Activated naive CD4-positive, alpha-beta T cell treated with anti-CD3 and anti-CD28 coated beads, Interleukin-2, amount 10 ng/mL, durations not matched to agents 7 days and 5 days (primary cell): ENCODE measurements around the gene COIL.
"Not testable (repeated sequence)": the region's sequence is repeated elsewhere in the genome, so short reads cannot be mapped to it uniquely, and the experiment has no call there.

Source experiments
- CTCF ChIA-PET: fragments of 350-600 bp; sonication (Branson Sonifier 250); formaldehyde crosslinking; loops from one replicate; lab custom pipeline; 2021; ENCODE audit warnings: antibody characterized with exemption; lab: Charles Lee
- DNase-seq: peaks from one replicate; pipeline ENCODE4 v3.0.0-alpha.2; 2020
- H3K27ac Mint-ChIP-seq: one replicate; pipeline ENCODE4 v1.8.0; 2021; ENCODE audit warnings: mild to moderate bottlenecking, moderate library complexity, mixed read lengths
- H3K27me3 Mint-ChIP-seq: one replicate; pipeline ENCODE4 v1.8.0; 2021; ENCODE audit warnings: mild to moderate bottlenecking, mixed read lengths
- H3K36me3 Mint-ChIP-seq: one replicate; pipeline ENCODE4 v1.8.0; 2021; ENCODE audit warnings: mixed read lengths
- H3K4me1 Mint-ChIP-seq: one replicate; pipeline ENCODE4 v1.8.0; 2021; ENCODE audit warnings: mixed read lengths
- H3K4me3 Mint-ChIP-seq: one replicate; pipeline ENCODE4 v1.8.0; 2021; ENCODE audit warnings: mild to moderate bottlenecking, moderate library complexity, mixed read lengths
- H3K9me3 Mint-ChIP-seq: one replicate; pipeline ENCODE4 v1.8.0; 2021; ENCODE audit warnings: mixed read lengths

COIL gene

GRCh38 chr17:56972111-56972730 lies 11.4 kb upstream of the COIL start:
- DNase-seq: no peak
- peaks cover 7% of the 10 kb centered on the region for H3K4me1 Mint-ChIP-seq
- peaks cover 41% of the 10 kb centered on the region for H3K27me3 Mint-ChIP-seq
- H3K27ac Mint-ChIP-seq: no peak overlapping the region
- CTCF ChIA-PET: no interaction called here
- no peaks in the 10 kb centered on the region for H3K36me3 Mint-ChIP-seq
- no peaks in the 10 kb centered on the region for H3K9me3 Mint-ChIP-seq
- no peak overlapping the region for H3K4me3 Mint-ChIP-seq

GRCh38 chr17:56970974-56971373 lies 10.1 kb upstream of the COIL start:
- Mint-ChIP-seq H3K4me3 (no peak overlapping the region), H3K27me3 (peaks cover 30% of the 10 kb centered on the region), H3K36me3 (no peaks in the 10 kb centered on the region), H3K9me3 (no peaks in the 10 kb centered on the region), H3K27ac (no peak overlapping the region), H3K4me1 (no peaks in the 10 kb centered on the region)
- CTCF ChIA-PET: no interaction called here
- no peak for DNase-seq

GRCh38 chr17:56966338-56966737 lies 5.5 kb upstream of the COIL start:
- H3K9me3 Mint-ChIP-seq: no peaks in the 10 kb centered on the region
- H3K27ac Mint-ChIP-seq: no peak overlapping the region
- no peak for DNase-seq
- peaks cover 2% of the 10 kb centered on the region for H3K4me1 Mint-ChIP-seq
- peaks cover 17% of the 10 kb centered on the region for H3K27me3 Mint-ChIP-seq
- H3K4me3 Mint-ChIP-seq: no peak overlapping the region
- H3K36me3 Mint-ChIP-seq: no peaks in the 10 kb centered on the region
- CTCF ChIA-PET: no interaction called here

- CTCF ChIA-PET, H3K4me1 Mint-ChIP-seq, H3K27ac Mint-ChIP-seq: not testable (repeated sequence)
Measured at GRCh38 chr17:56965681-56966080, 4.8 kb upstream of the COIL start.

GRCh38 chr17:56965241-56965640 lies 4.4 kb upstream of the COIL start:
- CTCF ChIA-PET, H3K4me3 Mint-ChIP-seq, DNase-seq, H3K36me3 Mint-ChIP-seq, H3K27ac Mint-ChIP-seq, H3K9me3 Mint-ChIP-seq, H3K4me1 Mint-ChIP-seq: not testable (repeated sequence)
- H3K27me3 Mint-ChIP-seq: peaks cover 15% of the 10 kb centered on the region

More at GRCh38 chr17:56965681-56966080, 4.8 kb upstream of the COIL start:
- not testable (repeated sequence) for H3K9me3 Mint-ChIP-seq, H3K4me3 Mint-ChIP-seq, DNase-seq, H3K36me3 Mint-ChIP-seq
- peaks cover 18% of the 10 kb centered on the region for H3K27me3 Mint-ChIP-seq

GRCh38 chr17:56956992-56957391 lies 3.9 kb downstream of the COIL start:
- CTCF ChIA-PET: no interaction called here
- DNase-seq: no peak
- Mint-ChIP-seq H3K9me3 (no peaks in the 10 kb centered on the region), H3K36me3 (peaks cover 9% of the 10 kb centered on the region), H3K27me3 (peaks cover 9% of the 10 kb centered on the region), H3K4me3 (no peak overlapping the region), H3K27ac (no peak overlapping the region), H3K4me1 (peaks cover 28% of the 10 kb centered on the region)

- H3K4me3 Mint-ChIP-seq: no peak overlapping the region
- H3K36me3 Mint-ChIP-seq: peaks cover 33% of the 10 kb centered on the region
- H3K27ac Mint-ChIP-seq: peak overlapping the region; percentile 31
- CTCF ChIA-PET: no interaction called here
- peaks cover 17% of the 10 kb centered on the region for H3K4me1 Mint-ChIP-seq
- no peak for DNase-seq
- H3K9me3 Mint-ChIP-seq: no peaks in the 10 kb centered on the region
- H3K27me3 Mint-ChIP-seq: no peaks in the 10 kb centered on the region
Measured at GRCh38 chr17:56949595-56949994, 11.3 kb downstream of the COIL start.

- no peak overlapping the region for H3K27ac Mint-ChIP-seq
- no peak overlapping the region for H3K4me3 Mint-ChIP-seq
- H3K9me3 Mint-ChIP-seq: no peaks in the 10 kb centered on the region
- peaks cover 38% of the 10 kb centered on the region for H3K36me3 Mint-ChIP-seq
- no peak for DNase-seq
- no peaks in the 10 kb centered on the region for H3K27me3 Mint-ChIP-seq
- CTCF ChIA-PET: no interaction called here
- H3K4me1 Mint-ChIP-seq: peaks cover 17% of the 10 kb centered on the region
Measured at GRCh38 chr17:56948491-56948890, 12.4 kb downstream of the COIL start.

- H3K4me3 Mint-ChIP-seq: no peak overlapping the region
- H3K36me3 Mint-ChIP-seq: peaks cover 41% of the 10 kb centered on the region
- DNase-seq: no peak
- H3K27ac Mint-ChIP-seq: no peak overlapping the region
- CTCF ChIA-PET: no interaction called here
- peaks cover 17% of the 10 kb centered on the region for H3K4me1 Mint-ChIP-seq
- no peaks in the 10 kb centered on the region for H3K9me3 Mint-ChIP-seq
- H3K27me3 Mint-ChIP-seq: no peaks in the 10 kb centered on the region
Measured at GRCh38 chr17:56947741-56948140, 13.1 kb downstream of the COIL start.

- DNase-seq: no peak
- CTCF ChIA-PET: interaction anchor here (0.6 to 0.7 kb wide), 2 partner anchors 49 to 78 kb away, joined by 4 to 5 read pairs; no protein-coding TSS in a partner anchor
- Mint-ChIP-seq H3K4me1 (peaks cover 15% of the 10 kb centered on the region), H3K27ac (no peak overlapping the region), H3K4me3 (no peak overlapping the region), H3K36me3 (peaks cover 51% of the 10 kb centered on the region), H3K27me3 (no peaks in the 10 kb centered on the region), H3K9me3 (no peaks in the 10 kb centered on the region)
Measured at GRCh38 chr17:56945938-56946505, 14.8 kb downstream of the COIL start.

GRCh38 chr17:56943505-56944125 lies 17.2 kb downstream of the COIL start:
- CTCF ChIA-PET: interaction anchor here (0.7 kb wide), 1 partner anchor 357 kb away, joined by 3 read pairs; no protein-coding TSS in a partner anchor
- peaks cover 45% of the 10 kb centered on the region for H3K36me3 Mint-ChIP-seq
- no peak overlapping the region for H3K4me3 Mint-ChIP-seq
- no peaks in the 10 kb centered on the region for H3K27me3 Mint-ChIP-seq
- DNase-seq: no peak
- no peak overlapping the region for H3K27ac Mint-ChIP-seq
- H3K9me3 Mint-ChIP-seq: no peaks in the 10 kb centered on the region
- peaks cover 2% of the 10 kb centered on the region for H3K4me1 Mint-ChIP-seq

- Mint-ChIP-seq H3K27ac (no peak overlapping the region), H3K4me3 (no peak overlapping the region), H3K4me1 (peaks cover 11% of the 10 kb centered on the region), H3K9me3 (no peaks in the 10 kb centered on the region), H3K36me3 (peaks cover 52% of the 10 kb centered on the region), H3K27me3 (no peaks in the 10 kb centered on the region)
- DNase-seq: no peak
- CTCF ChIA-PET: interaction anchor here (0.6 to 1.6 kb wide), 17 partner anchors 11 to 160 kb away, joined by 3 to 35 read pairs (median 4); partner anchors contain the start of genes C17orf67, DGKE and TRIM25
Measured at GRCh38 chr17:56939869-56940484, 20.9 kb downstream of the COIL start.

GRCh38 chr17:56938206-56938605 lies 22.6 kb downstream of the COIL start:
- not testable (repeated sequence) for DNase-seq, H3K4me3 Mint-ChIP-seq, H3K9me3 Mint-ChIP-seq, H3K27ac Mint-ChIP-seq, H3K27me3 Mint-ChIP-seq
- CTCF ChIA-PET: interaction anchor here (0.5 to 1.0 kb wide), 3 partner anchors 119 to 360 kb away, joined by 3 to 6 read pairs (median 3); no protein-coding TSS in a partner anchor
- peaks cover 51% of the 10 kb centered on the region for H3K36me3 Mint-ChIP-seq
- peaks cover 15% of the 10 kb centered on the region for H3K4me1 Mint-ChIP-seq

- Mint-ChIP-seq H3K27me3 (no peaks in the 10 kb centered on the region), H3K4me3 (no peak overlapping the region), H3K9me3 (no peaks in the 10 kb centered on the region), H3K36me3 (peaks cover 52% of the 10 kb centered on the region), H3K4me1 (peaks cover 15% of the 10 kb centered on the region), H3K27ac (no peak overlapping the region)
- DNase-seq: no peak
- CTCF ChIA-PET: interaction anchor here (0.5 to 1.0 kb wide), 3 partner anchors 118 to 359 kb away, joined by 3 to 6 read pairs (median 3); no protein-coding TSS in a partner anchor
Measured at GRCh38 chr17:56937687-56938086, 23.2 kb downstream of the COIL start.
